Nephron progenitor cell (in vitro differentiated cells): ENCODE results near the gene RANBP6.

Experiments used
- DNase-seq: peaks from one replicate; pipeline ENCODE4 v3.0.0; 2021
- H3K27ac Mint-ChIP-seq: 2 replicates; pipeline ENCODE4 v1.8.0; 2021; ENCODE audit warnings: mild to moderate bottlenecking, moderate library complexity, mixed read lengths
- H3K27me3 Mint-ChIP-seq: 2 replicates; pipeline ENCODE4 v1.8.0; 2021; ENCODE audit warnings: mild to moderate bottlenecking, low read depth, mixed read lengths; ENCODE audit not compliant: poor library complexity
- H3K36me3 Mint-ChIP-seq: 2 replicates; pipeline ENCODE4 v1.8.0; 2021; ENCODE audit warnings: low read depth, mixed read lengths
- H3K4me1 Mint-ChIP-seq: 2 replicates; pipeline ENCODE4 v1.8.0; 2021; ENCODE audit warnings: mixed read lengths
- H3K4me3 Mint-ChIP-seq: 2 replicates; pipeline ENCODE4 v1.8.0; 2021; ENCODE audit warnings: mild to moderate bottlenecking, moderate library complexity, mixed read lengths
- H3K9me3 Mint-ChIP-seq: 2 replicates; pipeline ENCODE4 v1.8.0; 2021; ENCODE audit warnings: mild to moderate bottlenecking, moderate library complexity, mixed read lengths
- TF ChIP-seq, protein P1 (sequence below): fragments of 200-600 bp; sonication (generic); IDR thresholded peaks from 2 replicates; pipeline ENCODE4 v1.5.0; 2021; ENCODE audit warnings: antibody characterized with exemption

Gene RANBP6

DNA sequence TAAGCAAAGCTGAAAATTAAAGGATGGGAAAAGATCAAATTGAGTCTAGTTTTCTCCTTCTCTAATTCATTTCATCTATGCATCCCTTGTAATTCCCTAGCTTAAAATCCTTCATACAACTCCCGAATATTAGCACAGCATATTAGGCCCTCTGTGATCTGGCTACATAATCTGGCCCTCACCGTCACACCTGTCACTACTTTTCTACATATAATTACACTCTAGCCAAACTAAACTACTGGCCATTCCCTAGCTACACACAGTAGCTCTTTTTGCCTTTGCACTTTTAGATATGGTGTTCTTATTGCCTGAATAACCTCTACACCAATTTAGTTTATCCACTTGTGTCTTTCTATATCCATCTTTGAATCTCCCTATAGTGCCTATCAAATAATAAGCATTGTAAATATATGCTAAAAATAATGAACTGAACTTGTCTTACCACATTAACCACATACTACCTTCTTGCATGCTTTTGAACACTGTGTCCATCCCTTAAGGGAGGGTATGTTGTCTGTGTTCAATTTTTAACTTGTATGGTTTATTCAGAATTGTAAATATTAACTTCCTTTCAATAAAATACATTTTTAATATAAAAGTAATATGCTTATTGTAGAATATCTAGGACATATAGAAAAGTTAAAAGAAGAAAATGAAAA, 15.9 kb downstream of the RANBP6 start:
- no peak overlapping the region for H3K4me3 Mint-ChIP-seq
- DNase-seq = no peak
- TF ChIP-seq, protein P1, sequence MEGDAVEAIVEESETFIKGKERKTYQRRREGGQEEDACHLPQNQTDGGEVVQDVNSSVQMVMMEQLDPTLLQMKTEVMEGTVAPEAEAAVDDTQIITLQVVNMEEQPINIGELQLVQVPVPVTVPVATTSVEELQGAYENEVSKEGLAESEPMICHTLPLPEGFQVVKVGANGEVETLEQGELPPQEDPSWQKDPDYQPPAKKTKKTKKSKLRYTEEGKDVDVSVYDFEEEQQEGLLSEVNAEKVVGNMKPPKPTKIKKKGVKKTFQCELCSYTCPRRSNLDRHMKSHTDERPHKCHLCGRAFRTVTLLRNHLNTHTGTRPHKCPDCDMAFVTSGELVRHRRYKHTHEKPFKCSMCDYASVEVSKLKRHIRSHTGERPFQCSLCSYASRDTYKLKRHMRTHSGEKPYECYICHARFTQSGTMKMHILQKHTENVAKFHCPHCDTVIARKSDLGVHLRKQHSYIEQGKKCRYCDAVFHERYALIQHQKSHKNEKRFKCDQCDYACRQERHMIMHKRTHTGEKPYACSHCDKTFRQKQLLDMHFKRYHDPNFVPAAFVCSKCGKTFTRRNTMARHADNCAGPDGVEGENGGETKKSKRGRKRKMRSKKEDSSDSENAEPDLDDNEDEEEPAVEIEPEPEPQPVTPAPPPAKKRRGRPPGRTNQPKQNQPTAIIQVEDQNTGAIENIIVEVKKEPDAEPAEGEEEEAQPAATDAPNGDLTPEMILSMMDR = no peak
- no peak overlapping the region for H3K27ac Mint-ChIP-seq
- no peaks in the 10 kb centered on the region for H3K36me3 Mint-ChIP-seq
- H3K4me1 Mint-ChIP-seq = peaks cover 6% of the 10 kb centered on the region
- H3K9me3 Mint-ChIP-seq = no peaks in the 10 kb centered on the region
- no peaks in the 10 kb centered on the region for H3K27me3 Mint-ChIP-seq

DNA sequence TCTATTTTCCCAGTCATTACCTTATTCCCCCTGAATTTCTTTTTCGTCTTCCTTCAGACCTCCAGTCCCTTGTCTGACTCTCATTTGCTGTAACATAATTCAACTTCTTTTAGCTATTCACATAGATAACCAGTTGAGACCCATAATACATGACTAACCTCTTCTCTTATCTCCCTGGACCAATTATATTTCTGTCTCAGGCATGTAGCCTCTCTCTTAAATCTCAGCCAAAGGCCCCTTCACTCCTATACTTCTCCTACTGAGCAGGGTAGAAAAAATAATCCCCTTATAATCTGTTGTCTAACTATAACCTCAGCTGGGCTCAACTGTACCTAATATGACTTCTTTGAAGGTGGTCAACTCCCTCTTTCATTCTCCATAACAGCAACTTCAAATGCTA, 20.9 kb downstream of the RANBP6 start:
- DNase-seq = no peak
- Mint-ChIP-seq H3K36me3 (no peaks in the 10 kb centered on the region), H3K4me1 (peaks cover 4% of the 10 kb centered on the region)

DNA sequence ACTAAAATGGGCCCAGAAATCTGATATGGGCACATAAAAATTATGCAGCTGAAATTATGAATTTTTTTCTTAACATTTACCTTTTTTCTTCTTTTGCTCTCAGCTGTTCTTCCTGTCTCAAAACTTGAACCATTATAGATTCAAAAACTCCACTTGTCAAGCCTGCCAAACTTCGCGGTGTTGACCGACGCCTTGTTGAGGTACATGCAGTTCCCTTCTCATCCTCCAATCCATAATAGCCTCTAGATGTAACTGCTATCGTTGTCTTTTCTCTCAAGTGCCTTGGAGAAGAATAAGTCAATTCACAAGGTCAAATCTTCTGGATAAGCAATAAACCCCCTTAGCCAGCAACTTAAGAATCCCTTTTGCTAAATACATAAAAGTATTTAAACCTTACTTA, 27.2 kb downstream of the RANBP6 start:
- H3K27ac Mint-ChIP-seq = no peak overlapping the region
- H3K4me1 Mint-ChIP-seq = peaks cover under 1% of the 10 kb centered on the region
- TF ChIP-seq, protein P1 = no peak

More for the DNA sequence above, 20.9 kb downstream of the RANBP6 start:
- Mint-ChIP-seq H3K4me3 (no peak overlapping the region), H3K27ac (no peak overlapping the region), H3K9me3 (no peaks in the 10 kb centered on the region), H3K27me3 (no peaks in the 10 kb centered on the region)
- TF ChIP-seq, protein P1 = no peak

DNA sequence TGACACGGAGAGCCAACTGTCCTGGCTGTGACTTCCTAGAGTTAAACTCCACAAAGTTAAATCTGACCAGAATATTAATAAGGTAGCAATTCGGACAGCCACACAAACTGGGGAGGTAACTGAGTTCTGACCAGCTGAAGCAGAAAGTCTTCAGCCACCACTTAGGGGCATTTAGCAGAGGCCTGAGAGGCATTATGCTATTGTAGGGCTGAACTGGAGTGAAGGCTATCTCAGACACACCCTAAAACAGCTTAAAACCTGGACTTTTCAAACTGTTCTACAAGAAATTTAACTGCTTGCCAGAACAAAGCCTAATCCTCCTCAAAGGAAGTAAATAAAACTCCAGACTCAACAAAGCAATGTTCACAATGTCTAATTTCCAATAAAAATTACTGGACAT, 32.4 kb downstream of the RANBP6 start:
- Mint-ChIP-seq H3K27me3 (no peaks in the 10 kb centered on the region), H3K36me3 (peaks cover 31% of the 10 kb centered on the region), H3K27ac (no peak overlapping the region), H3K4me3 (no peak overlapping the region), H3K9me3 (no peaks in the 10 kb centered on the region), H3K4me1 (no peaks in the 10 kb centered on the region)
- TF ChIP-seq, protein P1 = no peak
- DNase-seq = no peak

More for the DNA sequence above, 27.2 kb downstream of the RANBP6 start:
- DNase-seq = no peak
- H3K4me3 Mint-ChIP-seq = no peak overlapping the region
- H3K36me3 Mint-ChIP-seq = peaks cover 28% of the 10 kb centered on the region
- no peaks in the 10 kb centered on the region for H3K27me3 Mint-ChIP-seq
- no peaks in the 10 kb centered on the region for H3K9me3 Mint-ChIP-seq

DNA sequence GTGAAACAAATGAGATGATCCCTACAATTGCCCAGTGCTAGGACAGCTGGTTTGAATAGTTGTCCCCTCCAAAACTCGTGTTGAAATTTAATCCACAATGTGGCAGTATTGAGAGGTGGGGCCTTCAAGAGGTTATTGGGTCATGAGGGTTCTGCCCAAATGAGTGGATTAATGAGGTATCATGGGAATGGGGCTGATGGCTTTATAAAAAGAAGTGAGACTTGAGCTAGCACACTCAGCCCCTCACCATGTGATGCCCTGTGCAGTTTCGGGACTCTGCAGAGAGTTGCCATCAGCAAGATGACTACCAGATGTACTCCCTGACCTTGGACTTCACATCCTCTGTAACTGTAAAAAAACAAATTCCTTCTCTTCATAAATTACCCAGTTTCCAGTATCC, 33.1 kb downstream of the RANBP6 start:
- H3K4me3 Mint-ChIP-seq = no peak overlapping the region
- TF ChIP-seq, protein P1 = no peak
- no peak overlapping the region for H3K27ac Mint-ChIP-seq
- no peaks in the 10 kb centered on the region for H3K4me1 Mint-ChIP-seq
- H3K36me3 Mint-ChIP-seq = peaks cover 29% of the 10 kb centered on the region
- H3K9me3 Mint-ChIP-seq = no peaks in the 10 kb centered on the region
- DNase-seq = no peak
- H3K27me3 Mint-ChIP-seq = no peaks in the 10 kb centered on the region

DNA sequence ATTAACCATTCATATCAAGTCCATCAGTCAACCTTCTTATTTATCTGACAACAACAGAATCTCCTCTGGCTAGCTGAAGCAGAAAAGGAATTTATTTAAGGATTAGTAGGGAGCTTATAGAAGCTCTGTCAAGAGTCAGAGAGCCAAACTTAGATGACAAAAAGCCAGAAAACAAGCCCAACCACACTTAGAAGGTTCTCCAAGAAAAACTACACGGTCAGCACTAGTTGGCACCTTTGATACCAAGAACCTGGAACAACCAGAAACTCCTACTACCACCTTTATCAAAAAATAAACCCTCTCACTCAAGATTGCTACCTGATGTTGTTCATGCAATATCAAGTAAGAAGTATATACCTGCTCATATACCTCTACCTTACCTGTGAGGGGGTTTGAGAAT, 36.9 kb downstream of the RANBP6 start:
- peaks cover 18% of the 10 kb centered on the region for H3K9me3 Mint-ChIP-seq
- no peaks in the 10 kb centered on the region for H3K4me1 Mint-ChIP-seq
- peaks cover 46% of the 10 kb centered on the region for H3K36me3 Mint-ChIP-seq
- TF ChIP-seq, protein P1 = no peak
- DNase-seq = no peak
- no peaks in the 10 kb centered on the region for H3K27me3 Mint-ChIP-seq
- H3K27ac Mint-ChIP-seq = no peak overlapping the region
- no peak overlapping the region for H3K4me3 Mint-ChIP-seq
